ENCODE measurements around the gene CAMK2N1. TPM values are rescaled to one million over a fixed set of nuclear protein-coding genes. Genes with fewer than 3 reads are reported as not detected.

CAMK2N1 gene
- total RNA-seq, 1 donor: 0.36 TPM

- H3K4me3 ChIP-seq (ENCODE audit: insufficient read depth, low read length): no peak overlapping the region
- H3K27ac ChIP-seq (ENCODE audit: low read depth, low read length): no peak overlapping the region
- no peaks in the 10 kb centered on the region for H3K4me1 ChIP-seq (ENCODE audit: insufficient read depth, low read length)
- H3K79me2 ChIP-seq (ENCODE audit: insufficient read depth, low read length): no peaks in the 10 kb centered on the region
- H3K9me3 ChIP-seq (ENCODE audit: low read depth, low read length): no peaks in the 10 kb centered on the region
- H4K20me1 ChIP-seq (ENCODE audit: insufficient read depth, low read length): no peaks in the 10 kb centered on the region
- H3K4me2 ChIP-seq (ENCODE audit: insufficient read depth, low read length): no peak overlapping the region
- no peak for TF ChIP-seq CTCF (IDR thresholded peaks at IDR 0.05; ENCODE audit: extremely low read depth, low read depth, low read length)
- H3K27me3 ChIP-seq (ENCODE audit: insufficient read depth, low read length): peaks cover 2% of the 10 kb centered on the region
- DNase-seq (ENCODE audit: insufficient read length, low spot score, missing footprints): no peak
- H2AFZ ChIP-seq (ENCODE audit: low read length): no peak overlapping the region
- H3K36me3 ChIP-seq (ENCODE audit: insufficient read depth, low read length): no peaks in the 10 kb centered on the region
These were observed 42.1 kb downstream of the CAMK2N1 start for GRCh38 chr1:20443703-20444586.

- Histone ChIP-seq H3K4me2 (ENCODE audit: insufficient read depth, low read length) (no peak overlapping the region), H3K36me3 (ENCODE audit: insufficient read depth, low read length) (no peaks in the 10 kb centered on the region), H4K20me1 (ENCODE audit: insufficient read depth, low read length) (no peaks in the 10 kb centered on the region), H3K9me3 (ENCODE audit: low read depth, low read length) (no peaks in the 10 kb centered on the region), H3K4me3 (ENCODE audit: insufficient read depth, low read length) (no peak overlapping the region), H3K27me3 (ENCODE audit: insufficient read depth, low read length) (peaks cover 8% of the 10 kb centered on the region), H2AFZ (ENCODE audit: low read length) (no peak overlapping the region), H3K27ac (ENCODE audit: low read depth, low read length) (no peak overlapping the region), H3K79me2 (ENCODE audit: insufficient read depth, low read length) (no peaks in the 10 kb centered on the region), H3K4me1 (ENCODE audit: insufficient read depth, low read length) (no peaks in the 10 kb centered on the region)
- TF ChIP-seq CTCF (IDR thresholded peaks at IDR 0.05; ENCODE audit: extremely low read depth, low read depth, low read length): no peak
- DNase-seq (ENCODE audit: insufficient read length, low spot score, missing footprints): peak; percentile 11
These were observed 42.9 kb downstream of the CAMK2N1 start for GRCh38 chr1:20442920-20443625.

- H3K79me2 ChIP-seq (ENCODE audit: insufficient read depth, low read length): no peaks in the 10 kb centered on the region
- no peak for TF ChIP-seq CTCF (IDR thresholded peaks at IDR 0.05; ENCODE audit: extremely low read depth, low read depth, low read length)
- DNase-seq (ENCODE audit: insufficient read length, low spot score, missing footprints): peak; percentile 92
- H3K27ac ChIP-seq (ENCODE audit: low read depth, low read length): no peak overlapping the region
- H3K9me3 ChIP-seq (ENCODE audit: low read depth, low read length): no peaks in the 10 kb centered on the region
- H3K4me1 ChIP-seq (ENCODE audit: insufficient read depth, low read length): no peaks in the 10 kb centered on the region
- H3K36me3 ChIP-seq (ENCODE audit: insufficient read depth, low read length): no peaks in the 10 kb centered on the region
- no peak overlapping the region for H2AFZ ChIP-seq (ENCODE audit: low read length)
- no peak overlapping the region for H3K4me3 ChIP-seq (ENCODE audit: insufficient read depth, low read length)
- H4K20me1 ChIP-seq (ENCODE audit: insufficient read depth, low read length): no peaks in the 10 kb centered on the region
- peaks cover 22% of the 10 kb centered on the region for H3K27me3 ChIP-seq (ENCODE audit: insufficient read depth, low read length)
- no peak overlapping the region for H3K4me2 ChIP-seq (ENCODE audit: insufficient read depth, low read length)
These were observed 45.2 kb downstream of the CAMK2N1 start for GRCh38 chr1:20440785-20441200.

GRCh38 chr1:20439282-20439681 is 46.7 kb downstream of the CAMK2N1 start:
- no peaks in the 10 kb centered on the region for H3K79me2 ChIP-seq (ENCODE audit: insufficient read depth, low read length)
- DNase-seq (ENCODE audit: insufficient read length, low spot score, missing footprints): peak; percentile 59
- no peak overlapping the region for H3K27ac ChIP-seq (ENCODE audit: low read depth, low read length)
- H3K9me3 ChIP-seq (ENCODE audit: low read depth, low read length): no peaks in the 10 kb centered on the region
- H3K27me3 ChIP-seq (ENCODE audit: insufficient read depth, low read length): peaks cover 30% of the 10 kb centered on the region
- no peak overlapping the region for H3K4me2 ChIP-seq (ENCODE audit: insufficient read depth, low read length)
- H3K36me3 ChIP-seq (ENCODE audit: insufficient read depth, low read length): no peaks in the 10 kb centered on the region
- no peaks in the 10 kb centered on the region for H3K4me1 ChIP-seq (ENCODE audit: insufficient read depth, low read length)
- no peak for TF ChIP-seq CTCF (IDR thresholded peaks at IDR 0.05; ENCODE audit: extremely low read depth, low read depth, low read length)
- no peak overlapping the region for H3K4me3 ChIP-seq (ENCODE audit: insufficient read depth, low read length)
- H2AFZ ChIP-seq (ENCODE audit: low read length): no peak overlapping the region
- H4K20me1 ChIP-seq (ENCODE audit: insufficient read depth, low read length): no peaks in the 10 kb centered on the region
